ENCODE data around the gene TACC2. TPM values are rescaled to one million over a fixed set of nuclear protein-coding genes. Genes with fewer than 3 reads are reported as not detected.

Gene TACC2
- total RNA-seq, 4 donors from 2014 or later = 191 to 400 (median 261) TPM

GRCh38 chr10:122132331-122132755 lies 143.4 kb downstream of the TACC2 start:
- DNase-seq (ENCODE audit: low spot score in 2 of 2) = peak in 1 of 2 donors; percentile 59

GRCh38 chr10:122132882-122133565 lies 144.1 kb downstream of the TACC2 start:
- no peak for TF ChIP-seq CTCF (IDR thresholded peaks at IDR 0.05)
- peak in 1 of 2 donors; percentile 67 for DNase-seq (ENCODE audit: low spot score in 2 of 2)
- no peak overlapping the region for H3K4me3 ChIP-seq (ENCODE audit: low read depth, poor library complexity, severe bottlenecking)
- WGBS, 2 donors = 63 to 68% methylated on average over 12 of the region's 12 CpGs
- intact Hi-C loops (cut with DNase I; ENCODE audit: low total_unique reads) = no loop called here

More at GRCh38 chr10:122132331-122132755, 143.4 kb downstream of the TACC2 start:
- 65 to 74% methylated on average over 15 of the region's 15 CpGs for WGBS, 2 donors
- no peak overlapping the region for H3K4me3 ChIP-seq (ENCODE audit: low read depth, poor library complexity, severe bottlenecking)
- TF ChIP-seq POLR2A (IDR thresholded peaks at IDR 0.05) = no peak
- TF ChIP-seq CTCF (IDR thresholded peaks at IDR 0.05) = no peak
- intact Hi-C loops (cut with DNase I; ENCODE audit: low total_unique reads) = no loop called here

- no peak overlapping the region for H3K4me3 ChIP-seq (ENCODE audit: low read depth, poor library complexity, severe bottlenecking)
- intact Hi-C loops (cut with DNase I; ENCODE audit: low total_unique reads) = no loop called here
- no peak for TF ChIP-seq POLR2A (IDR thresholded peaks at IDR 0.05)
- no peak for TF ChIP-seq CTCF (IDR thresholded peaks at IDR 0.05)
- WGBS, 2 donors = 68 to 77% methylated on average over 13 of the region's 13 CpGs
- no peak for DNase-seq (ENCODE audit: low spot score in 2 of 2)
Measured at GRCh38 chr10:122135251-122136025, 146.5 kb downstream of the TACC2 start.

- no peak for DNase-seq (ENCODE audit: low spot score in 2 of 2)
- intact Hi-C loops (cut with DNase I; ENCODE audit: low total_unique reads) = no loop called here
- H3K4me3 ChIP-seq (ENCODE audit: low read depth, poor library complexity, severe bottlenecking) = no peak overlapping the region
- 47 to 56% methylated on average over 16 of the region's 16 CpGs for WGBS, 2 donors
- no peak for TF ChIP-seq POLR2A (IDR thresholded peaks at IDR 0.05)
- TF ChIP-seq CTCF (IDR thresholded peaks at IDR 0.05) = no peak
Measured at GRCh38 chr10:122138831-122139625, 150.1 kb downstream of the TACC2 start.

- intact Hi-C loops (cut with DNase I; ENCODE audit: low total_unique reads) = loop anchor here (10.0 kb wide), 1 partner anchor 235 kb away; the partner anchor contains the start of gene PLEKHA1
- DNase-seq (ENCODE audit: low spot score in 2 of 2) = no peak
- TF ChIP-seq CTCF (IDR thresholded peaks at IDR 0.05) = no peak
- TF ChIP-seq POLR2A (IDR thresholded peaks at IDR 0.05) = no peak
- H3K4me3 ChIP-seq (ENCODE audit: low read depth, poor library complexity, severe bottlenecking) = no peak overlapping the region
- 64 to 79% methylated on average over 10 of the region's 10 CpGs for WGBS, 2 donors
Measured at GRCh38 chr10:122139627-122140170, 150.7 kb downstream of the TACC2 start.

All from lower leg skin (tissue), 4 donors.